Measurements from ENCODE around the gene UTP15. TPM values are rescaled to one million over a fixed set of nuclear protein-coding genes. Genes with fewer than 3 reads are reported as not detected.

UTP15 gene
- total and polyA plus RNA-seq, 10 donors: 4.5 to 37.0 (median 16.3) TPM

GRCh38 chr5:73606206-73606753, 40.7 kb downstream of the UTP15 start:
- WGBS, 5 donors: 50 to 73% (median 55%) methylated on average over 3 of the region's 3 CpGs
- no peak overlapping the region for H3K27ac ChIP-seq
- H3K9me3 ChIP-seq: peaks cover 0 to 12% (median 11%) of the 10 kb centered on the region in 8 donors
- peaks cover 0 to 8% (median 0%) of the 10 kb centered on the region in 7 donors for H3K27me3 ChIP-seq (replicated peaks in 1 of 7)
- no peaks in the 10 kb centered on the region for H3K4me1 ChIP-seq
- no peaks in the 10 kb centered on the region for H3K36me3 ChIP-seq
- intact Hi-C loops (cut with DNase I; ENCODE audit: low total_unique reads): no loop called here
- TF ChIP-seq CTCF (IDR thresholded peaks at IDR 0.05 in 8 of 11, conservative IDR thresholded peaks at IDR 0.05 in 3 of 11): no peak
- no peak for TF ChIP-seq POLR2A (IDR thresholded peaks at IDR 0.05)
- TF ChIP-seq POLR2AphosphoS5 (IDR thresholded peaks at IDR 0.05): no peak
- no peak overlapping the region for H3K4me3 ChIP-seq
- DNase-seq: no peak

- Histone ChIP-seq H3K27ac (no peak overlapping the region), H3K9me3 (peaks cover 0 to 3% (median 2%) of the 10 kb centered on the region in 8 donors), H3K4me3 (no peak overlapping the region), H3K4me1 (no peaks in the 10 kb centered on the region), H3K36me3 (no peaks in the 10 kb centered on the region), H3K27me3 (replicated peaks in 1 of 7) (peaks cover 0 to 14% (median 0%) of the 10 kb centered on the region in 7 donors)
- DNase-seq: no peak
- intact Hi-C loops (cut with DNase I; ENCODE audit: low total_unique reads): no loop called here
- TF ChIP-seq POLR2A (IDR thresholded peaks at IDR 0.05): no peak
Observed at GRCh38 chr5:73607228-73607627, 41.7 kb downstream of the UTP15 start.

GRCh38 chr5:73612799-73613198, 47.3 kb downstream of the UTP15 start:
- no peak for DNase-seq
- intact Hi-C loops (cut with DNase I; ENCODE audit: low total_unique reads): no loop called here
- Histone ChIP-seq H3K27ac (no peak overlapping the region), H3K4me1 (no peaks in the 10 kb centered on the region), H3K36me3 (no peaks in the 10 kb centered on the region), H3K4me3 (no peak overlapping the region), H3K9me3 (no peaks in the 10 kb centered on the region), H3K27me3 (replicated peaks in 1 of 7) (peaks cover 0 to 14% (median 0%) of the 10 kb centered on the region in 7 donors)
- no peak for TF ChIP-seq POLR2A (IDR thresholded peaks at IDR 0.05)
- no peak for TF ChIP-seq POLR2AphosphoS5 (IDR thresholded peaks at IDR 0.05)
- WGBS, 5 donors: 86 to 92% (median 87%) methylated on average over 3 of the region's 3 CpGs

- H3K4me1 ChIP-seq: no peaks in the 10 kb centered on the region
- intact Hi-C loops (cut with DNase I; ENCODE audit: low total_unique reads): no loop called here
- no peaks in the 10 kb centered on the region for H3K36me3 ChIP-seq
- H3K27ac ChIP-seq: no peak overlapping the region
- H3K27me3 ChIP-seq (replicated peaks in 1 of 7): peaks cover 0 to 14% (median 0%) of the 10 kb centered on the region in 7 donors
- WGBS, 5 donors: 77 to 95% (median 94%) methylated on average over 2 of the region's 2 CpGs
- no peak for DNase-seq
- no peak overlapping the region for H3K4me3 ChIP-seq
- H3K9me3 ChIP-seq: no peaks in the 10 kb centered on the region
- no peak for TF ChIP-seq POLR2AphosphoS5 (IDR thresholded peaks at IDR 0.05)
- no peak for TF ChIP-seq CTCF (IDR thresholded peaks at IDR 0.05 in 8 of 11, conservative IDR thresholded peaks at IDR 0.05 in 3 of 11)
- TF ChIP-seq POLR2A (IDR thresholded peaks at IDR 0.05): no peak
Observed at GRCh38 chr5:73615085-73615484, 49.5 kb downstream of the UTP15 start.

GRCh38 chr5:73615947-73616346, 50.4 kb downstream of the UTP15 start:
- WGBS, 5 donors: 81 to 92% (median 90%) methylated on average over 4 of the region's 4 CpGs
- no peak for TF ChIP-seq POLR2AphosphoS5 (IDR thresholded peaks at IDR 0.05)
- no peak for TF ChIP-seq POLR2A (IDR thresholded peaks at IDR 0.05)
- intact Hi-C loops (cut with DNase I; ENCODE audit: low total_unique reads): no loop called here

More at GRCh38 chr5:73615947-73616346, 50.4 kb downstream of the UTP15 start:
- no peak overlapping the region for H3K27ac ChIP-seq
- no peaks in the 10 kb centered on the region for H3K36me3 ChIP-seq
- H3K4me3 ChIP-seq: no peak overlapping the region
- no peak for DNase-seq
- H3K9me3 ChIP-seq: no peaks in the 10 kb centered on the region
- H3K4me1 ChIP-seq: no peaks in the 10 kb centered on the region
- peaks cover 0 to 9% (median 0%) of the 10 kb centered on the region in 7 donors for H3K27me3 ChIP-seq (replicated peaks in 1 of 7)

All from spleen (tissue), 11 donors.